ENCODE data around the gene ATF6B.
"Not testable (repeated sequence)": the region's sequence is repeated elsewhere in the genome, so short reads cannot be mapped to it uniquely, and the experiment has no call there.

Gene ATF6B

GRCh38 chr6:32107406-32107805 is 20.6 kb downstream of the ATF6B start:
- no peak for DNase-seq (ENCODE audit: low read depth)

GRCh38 chr6:32105433-32105832 is 22.6 kb downstream of the ATF6B start:
- no peak for DNase-seq (ENCODE audit: low read depth)

- no peak for DNase-seq (ENCODE audit: low read depth)
Observed at GRCh38 chr6:32102255-32102654, 25.8 kb downstream of the ATF6B start.

GRCh38 chr6:32100251-32100650 is 27.8 kb downstream of the ATF6B start:
- DNase-seq (ENCODE audit: low read depth): not testable (repeated sequence)

DNA sequence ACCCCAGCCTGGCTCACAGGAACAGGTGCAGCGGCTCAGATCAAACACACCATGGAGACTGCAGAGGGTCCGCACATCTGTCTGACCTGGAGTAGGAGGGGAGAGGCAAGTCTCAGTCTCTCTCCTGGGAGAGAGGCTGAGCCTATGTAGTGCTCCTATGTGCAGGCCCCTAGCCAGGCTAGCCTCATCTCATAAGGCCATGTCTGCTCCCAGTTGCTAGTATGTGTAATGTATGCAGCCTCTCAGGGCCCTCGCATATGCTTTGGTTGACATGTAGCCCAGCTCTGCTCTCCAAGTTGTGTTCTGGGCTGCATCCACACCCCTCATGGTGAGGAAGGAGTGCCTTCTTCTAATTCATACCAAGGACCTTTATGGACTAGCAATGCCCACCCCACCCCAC is 30.7 kb downstream of the ATF6B start:
- no peak for DNase-seq (ENCODE audit: low read depth)

GRCh38 chr6:32096394-32097258 is 31.4 kb downstream of the ATF6B start:
- no peak for DNase-seq (ENCODE audit: low read depth)

DNA sequence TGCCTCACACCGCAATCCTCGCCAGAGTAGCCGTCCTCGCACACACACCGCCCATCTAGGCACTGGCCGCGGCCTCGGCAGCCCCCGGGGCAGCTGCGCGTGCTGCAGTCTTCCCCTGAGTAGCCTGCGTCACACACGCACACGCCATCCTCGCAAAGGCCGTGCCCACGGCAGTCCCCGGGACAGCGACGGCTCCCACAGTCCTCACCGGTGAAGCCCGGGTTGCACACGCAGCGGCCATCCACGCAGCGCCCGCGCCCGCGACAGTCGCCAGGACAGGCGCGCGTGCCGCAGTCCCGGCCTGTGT is 32.0 kb downstream of the ATF6B start:
- DNase-seq (ENCODE audit: low read depth): no peak

DNA sequence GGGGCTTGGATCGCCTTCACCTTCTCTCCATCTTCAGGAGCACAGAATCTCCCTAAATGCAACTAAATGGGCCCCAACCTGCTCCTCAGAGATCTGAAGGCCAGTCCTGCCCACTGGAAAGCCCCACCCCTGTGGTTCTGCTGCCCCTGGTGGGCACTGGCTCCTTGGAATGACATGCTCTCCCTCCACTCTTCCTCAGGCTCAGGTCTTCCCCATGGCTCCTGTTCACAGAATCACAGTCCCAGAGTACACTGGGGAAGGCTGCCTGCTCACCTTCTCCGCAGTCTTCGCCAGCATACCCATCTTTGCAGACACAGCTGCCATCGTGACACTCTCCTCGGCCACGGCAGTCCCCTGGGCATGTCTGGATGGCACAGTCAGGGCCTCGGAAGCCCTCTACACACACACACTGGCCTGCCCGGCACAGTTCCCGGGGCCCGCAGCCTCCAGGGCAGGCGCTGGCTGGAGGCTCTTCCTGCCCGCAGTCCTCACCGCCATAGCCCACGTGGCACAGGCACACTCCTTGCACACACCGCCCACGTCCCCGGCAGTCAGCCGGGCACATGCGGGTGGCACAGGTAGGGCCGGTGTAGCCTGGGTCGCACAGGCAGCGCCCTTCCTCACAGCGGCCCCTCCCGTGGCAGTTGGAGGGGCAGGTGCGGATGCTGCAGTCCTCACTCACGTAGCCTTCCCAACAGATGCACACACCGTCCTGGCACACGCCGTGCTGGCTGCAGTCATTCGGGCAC is 32.5 kb downstream of the ATF6B start:
- DNase-seq (ENCODE audit: low read depth): no peak

DNA sequence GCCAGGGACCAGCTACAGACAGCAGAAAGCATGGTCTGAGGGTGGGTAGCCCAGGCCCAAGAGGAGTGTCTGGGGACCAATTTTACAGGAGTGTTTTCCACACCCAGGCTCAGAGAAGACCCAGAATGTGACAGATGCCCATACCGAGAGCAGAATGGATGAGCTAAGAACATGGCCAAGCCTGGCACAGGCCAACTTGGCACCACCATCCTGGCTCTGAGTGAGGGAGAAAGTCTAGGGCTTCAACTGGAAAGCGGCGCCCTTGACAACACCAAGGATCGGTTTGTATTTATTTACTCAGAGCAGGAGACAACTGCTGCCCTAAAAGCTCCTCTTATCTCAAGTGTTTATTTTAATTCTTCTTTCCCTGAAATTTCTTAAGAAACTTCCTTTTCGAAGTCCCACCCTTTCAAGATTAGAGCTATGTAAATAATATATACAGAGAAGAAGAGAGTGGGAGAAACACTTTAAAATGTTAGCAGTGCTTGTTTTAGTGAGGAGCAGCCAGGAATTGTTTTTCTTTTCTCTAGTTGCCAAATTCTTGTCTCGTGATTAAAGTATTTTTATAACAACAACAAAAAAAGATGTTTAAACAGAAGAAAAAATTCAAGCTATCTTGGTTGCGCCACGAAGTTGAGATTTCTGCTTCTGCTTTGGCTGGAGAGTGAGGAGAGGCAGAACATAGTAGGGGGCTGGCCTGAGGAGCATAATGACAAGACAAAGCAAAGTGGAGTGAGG is 35.1 kb downstream of the ATF6B start:
- DNase-seq (ENCODE audit: low read depth): no peak

- no peak for DNase-seq (ENCODE audit: low read depth)
Observed at GRCh38 chr6:32089082-32089828, 38.8 kb downstream of the ATF6B start.

DNA sequence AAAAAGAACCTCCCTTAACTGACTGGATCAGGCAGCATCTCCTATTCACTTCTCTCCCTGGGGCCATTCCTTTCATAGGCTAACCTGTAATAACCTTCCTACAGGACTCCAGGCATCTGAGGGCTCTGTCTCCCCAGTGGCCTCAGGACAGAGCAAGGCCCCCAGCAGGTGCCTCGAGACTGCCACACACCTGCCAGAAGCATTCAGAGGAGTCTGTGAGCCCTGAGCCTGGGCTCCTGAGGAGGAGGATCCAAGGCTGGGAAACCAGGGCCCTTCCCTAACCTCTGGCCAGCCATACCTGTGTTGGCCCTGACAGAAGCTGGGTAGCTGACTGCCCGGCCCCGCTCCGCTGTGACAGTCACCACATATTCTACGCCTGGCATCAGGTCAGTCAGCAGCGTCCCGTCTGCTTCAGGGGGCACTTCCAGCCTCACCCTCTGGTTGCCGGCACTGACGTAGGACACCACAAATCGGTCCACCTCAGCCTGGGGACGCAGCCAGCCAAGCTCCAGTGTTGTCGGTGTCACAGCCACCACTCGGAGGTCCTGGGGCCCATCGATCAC is 39.5 kb downstream of the ATF6B start:
- no peak for DNase-seq (ENCODE audit: low read depth)

GRCh38 chr6:32087574-32088486 is 40.2 kb downstream of the ATF6B start:
- DNase-seq (ENCODE audit: low read depth): no peak

DNA sequence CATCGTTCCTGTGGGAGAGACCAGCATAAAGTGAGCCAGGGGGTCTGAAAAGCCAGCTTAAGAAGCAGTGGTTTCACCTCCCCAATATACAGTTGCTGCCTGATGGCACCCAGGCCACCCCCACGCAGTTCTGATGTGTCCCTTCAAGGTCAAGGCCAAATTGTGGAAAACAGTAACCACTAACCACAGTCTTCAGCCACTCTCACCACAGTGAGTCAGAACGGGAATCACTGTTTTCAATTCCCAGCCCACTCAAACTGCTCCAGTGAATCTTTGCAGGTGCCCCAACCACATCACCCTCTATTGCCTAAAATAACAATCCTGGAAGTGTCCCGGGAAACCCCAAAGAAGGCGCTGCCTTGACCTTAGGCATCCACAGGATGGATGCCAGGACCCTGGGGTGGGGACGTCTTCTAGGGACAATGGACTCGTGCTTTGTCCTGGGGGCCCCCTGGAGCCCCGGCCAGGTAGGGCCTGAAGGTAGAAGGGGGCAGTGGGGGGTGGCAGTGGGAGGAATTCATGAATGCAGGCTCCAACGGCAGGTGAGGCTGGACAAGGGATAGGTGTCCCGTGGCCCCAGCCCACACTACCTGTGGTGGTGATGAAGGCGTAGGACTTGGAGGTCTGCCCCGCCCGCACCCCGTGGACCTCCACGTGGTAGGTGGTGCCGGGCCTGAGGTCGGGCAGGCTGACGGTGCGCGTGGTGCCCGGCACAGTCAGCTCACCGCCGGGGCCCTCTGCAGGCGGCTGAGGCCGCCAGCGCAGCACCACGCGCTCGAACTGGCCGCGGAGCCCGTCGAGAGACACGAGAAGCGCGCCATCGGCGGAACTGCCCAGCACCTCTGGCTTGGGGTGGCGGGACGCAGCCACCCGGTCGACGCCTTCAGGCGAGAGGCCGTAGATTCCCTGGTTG is 41.1 kb downstream of the ATF6B start:
- peak; percentile 50 for DNase-seq (ENCODE audit: low read depth)

GRCh38 chr6:32085759-32086459 is 42.1 kb downstream of the ATF6B start:
- DNase-seq (ENCODE audit: low read depth): no peak

DNA sequence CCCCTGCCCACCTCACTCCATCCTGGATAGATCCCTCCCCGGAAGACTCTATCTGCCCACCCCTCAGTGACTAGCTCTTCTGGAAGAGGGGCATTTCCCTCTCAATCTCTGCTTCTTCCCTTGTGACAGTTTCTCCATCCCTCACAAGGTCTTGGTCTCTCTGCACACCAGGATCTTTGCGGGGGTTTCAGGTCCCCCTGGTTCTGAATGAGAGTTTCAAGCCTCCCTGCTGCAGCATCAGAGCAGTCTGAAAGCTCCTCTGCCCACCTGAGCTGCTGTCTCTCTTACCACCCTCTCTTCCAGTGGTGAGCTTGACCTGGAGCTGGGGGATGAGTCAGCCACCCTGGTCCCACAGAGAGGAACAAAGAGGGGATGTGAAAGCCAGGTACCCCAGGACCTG is 43.3 kb downstream of the ATF6B start:
- no peak for DNase-seq (ENCODE audit: low read depth)

- no peak for DNase-seq (ENCODE audit: low read depth)
Observed at GRCh38 chr6:32083812-32084768, 44.0 kb downstream of the ATF6B start.

GRCh38 chr6:32082935-32083334 is 45.1 kb downstream of the ATF6B start:
- no peak for DNase-seq (ENCODE audit: low read depth)

DNA sequence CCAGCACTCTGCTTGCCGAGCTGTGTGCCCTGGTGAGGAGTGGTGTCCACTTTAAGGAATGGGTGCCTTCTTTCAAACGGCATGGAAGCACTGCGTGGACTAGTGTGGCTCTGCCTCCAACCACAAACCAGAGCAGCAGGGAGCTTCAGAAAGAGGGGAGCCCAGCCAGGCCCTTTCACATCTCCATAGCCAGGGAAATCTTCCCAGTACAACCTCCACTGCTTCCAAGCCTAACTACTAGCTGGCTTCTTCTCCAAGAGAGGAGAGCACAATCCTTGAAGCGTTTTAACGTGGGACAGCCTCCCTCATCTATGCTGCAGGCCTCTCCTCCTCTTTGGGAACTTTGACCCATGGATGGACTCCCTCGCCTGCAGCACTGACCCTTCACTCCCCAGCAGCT is 45.6 kb downstream of the ATF6B start:
- DNase-seq (ENCODE audit: low read depth): no peak

Data from non-pigmented ciliary epithelial cell (primary cell).